Activated CD8-positive, alpha-beta memory T cell treated with anti-CD3 and anti-CD28 coated beads for 24 hours (primary cell): ENCODE measurements around the gene PRKCE.

ENCODE experiments used
- DNase-seq: peaks from one replicate; pipeline ENCODE4 v3.0.0-alpha.2; 2020

PRKCE gene

GRCh38 chr2:45919160-45919650, 267.7 kb downstream of the PRKCE start:
- DNase-seq: no peak

DNA sequence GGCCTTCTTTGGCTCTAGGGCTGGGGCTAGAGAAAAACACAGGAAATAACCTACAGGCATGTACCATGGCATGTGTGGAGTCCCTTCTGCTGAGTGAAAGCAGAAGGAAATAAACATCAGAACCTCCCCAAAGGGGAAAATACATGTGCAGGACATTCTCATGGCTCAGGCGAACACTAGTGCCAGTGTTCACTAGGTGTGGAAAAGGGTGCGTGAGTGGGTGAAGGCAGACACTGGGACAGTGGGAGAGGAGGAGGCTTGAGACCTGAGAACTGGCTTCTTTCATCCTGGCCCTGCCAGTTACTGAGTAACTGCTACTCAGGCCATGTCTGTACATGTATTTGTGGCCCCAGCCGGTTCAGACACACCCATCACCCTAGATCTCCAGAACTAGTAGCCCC, 268.2 kb downstream of the PRKCE start:
- no peak for DNase-seq

- DNase-seq: no peak
These were observed 270.4 kb downstream of the PRKCE start for GRCh38 chr2:45921921-45922320.

DNA sequence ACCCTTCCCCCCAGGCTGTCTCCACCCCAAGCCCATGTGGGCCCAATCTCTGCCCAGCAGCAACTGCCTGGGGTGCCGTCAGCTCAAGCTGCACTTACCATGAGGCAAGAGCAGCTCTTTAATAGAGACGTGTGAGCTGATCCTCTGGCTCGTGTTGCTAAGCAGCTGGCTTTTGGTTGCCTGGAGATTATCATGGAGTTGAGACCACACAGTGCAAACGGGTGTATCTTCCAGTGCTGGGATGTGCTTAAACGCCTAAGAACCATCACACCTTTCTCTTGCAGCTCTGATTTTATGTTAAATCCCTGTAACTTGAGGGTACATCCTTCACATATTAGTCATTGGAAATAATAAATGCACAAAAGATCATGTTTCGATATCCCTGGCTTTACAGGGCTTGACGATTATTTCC, 271.1 kb downstream of the PRKCE start:
- no peak for DNase-seq

DNA sequence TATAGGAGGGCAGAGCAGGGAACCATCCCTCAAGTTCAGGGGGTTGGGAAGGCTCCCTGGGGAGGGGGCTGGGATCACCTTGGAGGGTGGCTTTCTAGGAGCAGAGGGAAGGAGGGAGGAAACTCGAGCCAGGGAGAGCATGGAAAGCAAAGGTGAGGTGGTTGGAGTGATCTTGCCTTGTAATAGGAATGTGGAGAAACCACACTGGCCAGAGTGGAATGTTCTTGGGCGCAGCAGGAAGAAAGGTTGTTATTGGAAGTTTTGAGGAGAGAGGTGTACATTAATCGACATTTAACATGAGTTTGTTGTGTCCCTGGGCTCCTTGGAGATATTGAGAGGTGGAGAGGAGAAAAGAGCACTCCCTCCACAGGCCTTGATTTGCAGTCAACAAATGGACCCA, 272.2 kb downstream of the PRKCE start:
- DNase-seq: no peak

- no peak for DNase-seq
These were observed 273.6 kb downstream of the PRKCE start for GRCh38 chr2:45925026-45925425.

DNA sequence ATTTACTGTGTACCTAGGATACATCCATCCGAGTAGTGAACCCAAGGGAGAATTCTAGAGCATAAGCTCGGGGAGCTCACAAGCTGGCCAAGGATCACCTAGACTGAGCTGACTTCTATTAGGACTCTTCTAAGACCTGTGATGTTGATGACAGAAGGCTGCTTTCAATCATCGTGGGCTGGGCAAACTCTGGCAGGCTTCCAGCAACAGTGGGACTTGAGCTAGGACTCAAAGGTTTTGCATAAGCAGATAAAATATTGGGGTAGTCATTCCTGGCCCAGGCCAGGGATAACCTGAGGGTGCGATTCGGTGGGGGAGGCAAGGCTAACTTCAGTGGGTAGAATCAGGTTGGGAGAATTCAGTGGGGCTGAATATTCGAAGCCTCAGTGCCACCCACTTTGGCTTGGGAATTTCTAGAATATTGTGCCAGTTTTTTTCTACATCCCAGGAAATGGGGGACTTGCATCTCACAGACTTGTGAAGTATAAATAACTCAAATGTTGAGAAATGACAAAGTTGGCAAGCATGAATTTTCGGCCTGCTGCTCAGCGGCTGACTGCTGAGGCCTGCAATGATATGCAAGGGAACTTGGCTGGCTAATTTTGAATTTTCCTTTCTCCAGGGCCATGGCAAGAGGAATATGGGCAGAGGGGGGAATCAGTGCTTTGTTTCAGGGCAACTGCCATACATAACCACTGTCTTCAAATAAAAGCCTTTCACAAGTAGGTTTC, 274.3 kb downstream of the PRKCE start:
- no peak for DNase-seq

DNA sequence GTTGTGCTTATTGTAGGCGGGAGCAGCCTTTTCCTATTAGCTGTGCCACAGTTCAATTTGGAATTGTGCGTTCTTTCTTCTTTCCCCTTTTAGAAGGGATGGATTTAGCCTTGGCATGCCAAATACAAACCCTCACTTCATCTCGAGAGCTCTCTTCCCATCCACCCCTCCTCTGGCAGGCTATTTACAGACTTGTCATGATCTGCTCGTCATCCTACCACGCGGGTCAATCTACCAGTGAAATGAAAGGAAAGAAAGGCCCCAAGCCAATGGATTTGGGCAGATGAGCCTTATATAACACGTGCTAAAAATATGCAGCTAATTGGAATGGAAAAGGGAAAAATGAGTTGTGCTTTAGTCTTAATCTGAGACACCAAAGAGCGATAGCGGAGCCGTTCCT, 277.5 kb downstream of the PRKCE start:
- DNase-seq: no peak

- no peak for DNase-seq
These were observed 278.4 kb downstream of the PRKCE start for GRCh38 chr2:45929674-45930395.

DNA sequence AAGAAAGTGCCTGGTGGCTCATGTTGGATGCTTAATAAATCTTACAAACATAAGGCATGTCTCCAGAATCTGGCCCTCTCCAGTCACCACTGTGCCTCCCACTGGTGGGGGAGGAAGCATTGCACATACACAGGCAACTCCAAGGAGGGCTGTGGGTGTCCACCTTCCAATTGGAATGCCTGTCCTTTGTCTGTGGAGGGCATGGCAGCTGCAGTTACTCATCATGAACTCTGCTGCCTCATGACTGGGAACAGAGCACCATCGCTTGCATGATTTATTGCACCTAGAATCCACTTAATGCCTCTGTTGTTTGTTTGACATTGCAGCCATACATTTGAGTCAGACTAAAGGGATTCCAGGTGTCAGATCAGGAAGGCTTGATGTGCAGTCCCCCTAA, 278.9 kb downstream of the PRKCE start:
- DNase-seq: no peak

DNA sequence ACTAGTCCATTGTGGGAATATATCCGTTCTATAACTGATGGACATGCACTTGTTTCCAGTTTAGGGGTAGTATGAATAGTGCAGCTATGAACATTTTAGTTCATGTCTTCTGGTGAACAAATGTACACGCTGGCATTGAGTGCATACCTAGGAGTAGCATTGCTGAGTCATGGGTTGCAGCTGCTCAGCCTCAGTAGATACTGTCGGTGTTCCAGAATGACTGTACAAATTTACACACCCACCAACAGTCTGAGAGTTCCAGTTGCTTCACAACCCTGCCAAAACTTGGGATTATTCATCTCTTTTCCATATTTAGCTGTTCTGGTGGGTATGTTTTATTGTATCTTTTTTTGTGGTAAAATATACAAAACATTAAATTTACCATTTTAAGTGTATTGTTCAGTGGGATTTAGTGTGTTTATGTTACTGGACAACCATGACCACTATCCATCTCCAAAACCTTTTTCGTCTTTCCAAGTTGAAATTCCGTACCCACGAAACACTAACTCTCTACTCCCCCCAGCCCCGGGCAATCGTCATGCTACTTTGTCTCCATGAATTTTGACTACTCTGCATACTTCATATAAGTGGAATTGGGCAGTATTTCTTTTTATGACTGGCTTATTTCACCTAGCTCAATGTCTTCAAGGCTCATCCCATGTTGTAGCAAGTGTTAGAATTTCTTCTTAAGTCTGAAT, 281.0 kb downstream of the PRKCE start:
- no peak for DNase-seq

DNA sequence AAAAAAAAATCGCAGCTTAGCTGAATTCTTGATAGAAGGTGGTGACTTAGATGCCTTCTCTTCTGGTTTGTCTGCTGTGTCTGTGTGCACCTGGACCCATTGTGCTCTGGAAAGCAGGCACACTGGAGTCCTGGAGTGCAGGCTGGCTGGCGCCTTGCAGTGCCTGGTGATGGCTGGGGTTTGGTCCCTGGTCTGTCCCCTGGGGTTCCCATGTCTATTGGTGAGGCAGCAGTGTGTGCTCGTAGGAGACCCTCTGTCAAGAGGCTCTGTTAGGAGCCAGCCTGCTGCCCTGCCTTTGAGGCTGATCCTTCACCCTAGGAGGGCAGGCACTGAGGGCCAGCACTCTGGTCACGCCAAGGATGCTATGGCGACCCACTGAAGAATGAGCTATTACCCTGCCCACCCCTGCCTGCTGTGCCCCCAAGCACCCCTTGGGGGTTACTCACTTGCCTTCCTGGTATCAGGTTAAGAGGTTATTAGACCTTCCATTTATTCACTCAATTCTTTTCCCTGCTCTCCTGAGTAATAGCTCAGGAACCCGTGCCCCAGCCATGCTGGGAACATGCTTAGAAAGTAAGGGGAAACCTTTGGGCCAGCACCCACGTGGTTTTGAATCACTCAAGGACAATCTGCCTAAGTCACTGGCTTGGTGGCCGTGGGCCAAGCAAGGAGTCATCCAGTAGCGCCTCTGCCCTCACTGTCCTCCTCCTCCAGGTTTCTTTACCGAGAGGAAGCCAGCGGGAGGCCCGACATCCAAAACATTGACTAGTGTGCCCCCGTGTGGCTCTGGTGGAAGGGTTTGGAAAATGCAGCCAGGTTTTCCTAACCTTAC, 284.5 kb downstream of the PRKCE start:
- peak; percentile 65 for DNase-seq

DNA sequence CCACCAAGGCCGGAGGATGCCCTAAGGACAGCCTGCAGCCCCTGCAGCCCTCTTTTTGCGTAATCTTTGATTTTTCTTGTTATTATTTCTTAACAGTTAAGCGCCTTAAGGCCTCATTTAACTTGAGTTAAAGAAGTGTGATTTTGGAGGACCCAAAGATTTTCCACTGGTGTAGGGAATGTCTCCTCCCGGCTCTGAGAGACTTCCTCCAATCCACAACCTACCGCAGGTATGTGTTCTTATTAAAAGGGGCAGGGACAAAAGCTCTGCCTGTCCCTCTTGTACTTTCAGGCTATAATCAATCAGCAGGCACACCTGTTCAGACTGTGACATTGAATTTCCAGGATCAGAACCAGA, 285.1 kb downstream of the PRKCE start:
- no peak for DNase-seq

DNA sequence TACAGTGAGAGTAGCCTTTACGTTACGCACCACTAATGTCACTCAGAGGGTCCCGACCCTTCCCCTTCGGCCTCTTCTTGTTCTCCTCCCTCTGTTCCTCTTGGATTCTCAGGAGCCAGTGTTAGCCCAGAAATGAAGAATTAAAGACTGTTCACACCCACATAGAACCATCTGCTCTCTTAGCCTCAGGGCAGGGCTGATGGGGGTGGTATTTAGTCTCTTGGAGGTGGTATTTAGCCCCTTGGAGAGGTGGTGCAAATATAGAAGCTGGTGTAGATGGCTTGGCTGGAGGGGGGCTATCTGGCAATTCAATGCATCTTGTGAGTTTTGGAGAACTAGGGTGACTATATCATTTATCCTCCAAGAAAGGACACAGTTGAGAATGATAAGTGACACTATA, 286.5 kb downstream of the PRKCE start:
- no peak for DNase-seq

DNA sequence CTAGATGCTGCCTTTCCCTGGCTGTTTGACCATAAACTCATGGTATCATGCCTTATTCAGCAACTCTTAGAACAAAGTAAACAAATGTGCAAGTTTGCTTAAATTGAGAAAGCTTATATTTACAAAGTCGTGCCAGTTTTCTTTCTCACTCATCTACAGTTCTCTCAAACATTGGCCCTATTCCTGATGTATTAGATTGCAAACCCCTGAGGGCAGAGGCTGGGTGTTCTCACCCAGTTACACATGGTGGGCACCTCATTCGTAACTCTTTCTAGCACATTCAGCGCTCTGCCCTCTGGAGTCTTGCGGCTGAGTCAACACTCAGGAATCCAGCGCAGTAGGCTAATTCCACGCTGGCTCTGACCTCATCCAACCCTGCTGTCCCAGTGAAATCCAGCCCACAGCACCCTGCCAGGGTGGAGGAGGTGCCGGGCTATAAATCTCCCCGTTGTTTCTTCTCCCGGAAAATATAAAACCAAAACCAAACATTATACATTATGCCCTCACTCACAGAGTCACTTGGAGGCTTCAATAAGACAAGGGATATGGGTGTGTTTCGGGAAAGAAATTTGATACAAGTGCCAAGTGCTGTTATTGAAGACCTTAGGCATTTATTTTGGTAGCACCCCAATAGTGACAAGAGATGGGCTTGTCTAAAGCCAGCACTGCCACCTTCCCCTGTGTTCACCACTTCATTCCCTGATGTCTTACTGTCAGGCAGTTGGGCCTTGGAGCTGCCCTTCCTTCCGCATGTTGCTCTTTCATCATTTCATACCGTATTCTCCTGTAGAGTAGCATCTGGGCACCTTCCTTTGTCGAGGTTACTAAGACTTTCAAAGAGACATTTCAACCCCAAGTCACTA, 287.4 kb downstream of the PRKCE start:
- DNase-seq: no peak

DNA sequence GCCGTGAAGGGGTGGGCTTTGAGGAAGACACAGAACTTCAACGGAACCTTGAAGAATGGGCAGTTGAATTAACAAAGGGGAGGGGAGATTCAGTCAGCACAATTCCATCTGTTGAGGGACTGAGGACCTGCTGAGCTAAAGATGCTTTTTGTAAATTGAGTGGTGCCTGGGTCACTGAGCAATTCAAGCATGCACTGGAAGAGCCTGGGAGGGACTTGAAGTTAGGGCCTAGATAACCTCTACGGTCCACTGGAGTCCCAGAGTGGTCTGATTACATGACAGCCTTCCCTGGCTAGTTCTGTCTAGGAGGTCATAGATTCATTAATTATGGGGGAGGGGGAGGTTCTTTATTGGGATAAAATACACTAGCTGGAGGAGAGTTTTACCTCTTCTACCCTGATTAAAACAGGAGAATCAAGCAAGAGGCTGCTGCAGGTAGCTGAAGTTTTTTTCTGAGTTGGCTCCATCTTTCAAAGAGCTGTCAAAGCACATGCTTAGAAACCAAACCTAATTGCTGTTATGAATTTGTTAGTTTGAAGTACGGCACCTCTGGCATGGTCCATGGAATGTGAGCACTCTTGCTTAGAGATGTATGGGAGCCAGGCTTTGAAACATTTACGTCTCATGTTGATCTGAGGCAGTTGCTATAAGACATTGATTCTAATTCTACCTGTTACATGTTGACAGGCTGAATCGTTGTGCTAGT, 290.2 kb downstream of the PRKCE start:
- DNase-seq: no peak

DNA sequence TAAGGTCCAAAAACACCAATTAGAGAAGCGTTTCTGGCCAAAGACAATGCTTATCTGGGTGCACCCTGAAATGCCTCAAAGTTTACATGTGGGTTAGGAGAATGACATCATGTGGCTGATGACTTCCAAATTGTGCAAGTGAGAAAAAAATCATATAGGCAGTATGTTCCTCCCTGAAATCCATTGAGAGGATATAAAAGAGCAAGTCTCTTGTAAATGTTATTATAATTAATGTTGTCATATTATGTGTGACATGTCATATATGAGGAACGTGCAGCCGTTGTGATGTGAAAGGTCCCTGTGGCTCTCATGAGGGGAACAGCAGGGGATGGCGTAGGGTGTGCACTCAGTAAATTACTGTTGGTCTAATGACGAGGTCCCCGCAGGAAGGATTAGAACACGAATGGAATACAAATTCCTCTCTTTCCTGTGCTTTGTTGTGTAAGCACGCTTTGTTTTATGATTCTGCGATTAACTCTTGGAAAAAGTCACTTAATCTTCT, 290.8 kb downstream of the PRKCE start:
- DNase-seq: no peak

- DNase-seq: no peak
These were observed 292.0 kb downstream of the PRKCE start for GRCh38 chr2:45943219-45944044.

DNA sequence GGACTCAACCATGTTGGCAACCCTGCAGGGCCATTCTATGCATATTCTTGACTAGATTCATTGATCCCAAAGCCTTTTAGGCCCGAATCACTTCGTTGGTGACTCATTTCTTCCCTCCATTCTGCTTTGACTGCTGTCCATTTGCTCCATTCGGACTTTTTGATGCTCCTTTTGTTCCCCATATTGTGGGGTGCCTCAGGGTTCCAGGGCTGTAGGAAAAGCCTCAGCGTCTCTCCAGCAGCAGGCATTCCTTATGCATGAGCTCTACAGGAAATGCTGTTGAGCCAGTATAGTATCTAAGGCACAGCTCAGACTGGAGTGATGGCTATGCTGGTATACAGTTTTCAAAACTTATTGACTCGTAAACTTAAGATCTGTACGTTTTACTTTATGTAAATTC, 292.6 kb downstream of the PRKCE start:
- DNase-seq: no peak

GRCh38 chr2:45945302-45945717, 293.8 kb downstream of the PRKCE start:
- DNase-seq: no peak
